Stimulated activated CD8-positive, alpha-beta memory T cell treated with anti-CD3 and anti-CD28 coated beads, Interleukin-15, amount 100 ng/mL, for 24 hours (primary cell): ENCODE data around the gene HS3ST3B1.

Source experiments
- DNase-seq: peaks from one replicate; pipeline ENCODE4 v3.0.0-alpha.2; 2020; ENCODE audit warnings: low read depth

HS3ST3B1 gene

GRCh38 chr17:14300575-14301278, at the start of gene HS3ST3B1:
Gene HS3ST3B1, plus strand, starts transcription at chr17:14301081. Its CDS starts 438 bp downstream, at chr17:14301519.
- peak; percentile 94 for DNase-seq

DNA sequence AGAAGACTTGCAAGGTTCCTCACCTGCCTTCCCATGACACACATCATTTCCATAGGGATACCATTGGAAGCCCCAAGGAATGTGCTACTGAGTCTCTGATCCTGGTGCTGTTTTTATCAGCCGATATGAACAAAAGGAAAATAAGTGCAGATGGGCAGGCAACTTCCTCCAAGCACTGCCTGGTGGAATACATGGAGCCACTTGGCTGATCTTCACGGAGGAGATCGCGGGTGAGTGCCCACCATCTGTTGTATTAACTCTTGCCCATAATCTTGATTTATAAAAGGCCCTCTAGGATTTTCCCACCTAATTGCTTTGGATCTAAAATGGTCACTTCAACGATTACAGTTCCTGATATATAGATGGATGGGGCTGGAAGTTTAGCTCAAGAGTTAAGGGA, 39.5 kb upstream of the HS3ST3B1 start:
- no peak for DNase-seq

- no peak for DNase-seq
Observed at GRCh38 chr17:14268264-14268663, 32.6 kb upstream of the HS3ST3B1 start.

- no peak for DNase-seq
Observed at GRCh38 chr17:14269473-14269872, 31.4 kb upstream of the HS3ST3B1 start.

DNA sequence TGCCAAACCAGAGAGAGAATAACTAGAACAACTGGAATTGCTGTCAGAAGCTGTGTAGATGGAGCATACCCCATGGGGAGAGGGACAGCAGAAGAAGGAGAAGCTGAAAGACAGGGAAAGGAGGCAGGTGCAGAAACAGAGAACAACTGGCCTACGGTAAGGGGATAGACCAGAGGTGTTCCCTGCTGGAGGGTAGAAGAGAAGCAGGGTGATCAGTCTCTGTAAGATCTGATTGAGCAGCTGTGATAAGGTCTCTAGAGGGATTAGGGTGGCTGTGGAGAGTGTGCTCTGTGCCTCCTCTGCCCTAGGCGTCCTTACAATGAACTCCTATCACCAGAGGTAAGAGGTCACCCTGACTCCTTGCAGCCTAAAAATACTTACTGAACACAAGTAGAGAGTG, 30.4 kb upstream of the HS3ST3B1 start:
- no peak for DNase-seq

- DNase-seq, result no peak
Observed at GRCh38 chr17:14276535-14277250, 24.2 kb upstream of the HS3ST3B1 start.

DNA sequence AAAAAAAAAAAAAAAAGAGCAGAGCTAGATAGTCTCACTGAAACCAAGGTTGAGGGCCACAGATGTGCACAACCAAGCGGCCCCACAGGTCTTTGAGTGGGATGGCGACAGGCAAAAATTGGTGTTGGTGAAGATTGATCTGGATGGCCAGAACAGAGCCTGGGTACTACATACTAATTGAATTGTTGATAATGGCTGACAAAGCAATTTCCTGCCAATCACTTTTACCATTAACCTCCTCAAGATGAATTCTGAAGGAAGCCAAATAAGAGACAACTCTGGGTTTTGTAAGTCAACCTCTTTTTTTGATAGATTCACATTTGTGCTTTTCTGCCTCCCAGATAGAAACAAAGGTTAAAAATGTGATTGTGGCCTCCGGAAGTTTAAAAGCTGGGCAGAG, 19.4 kb upstream of the HS3ST3B1 start:
- no peak for DNase-seq

GRCh38 chr17:14282726-14283125, 18.2 kb upstream of the HS3ST3B1 start:
- no peak for DNase-seq

DNA sequence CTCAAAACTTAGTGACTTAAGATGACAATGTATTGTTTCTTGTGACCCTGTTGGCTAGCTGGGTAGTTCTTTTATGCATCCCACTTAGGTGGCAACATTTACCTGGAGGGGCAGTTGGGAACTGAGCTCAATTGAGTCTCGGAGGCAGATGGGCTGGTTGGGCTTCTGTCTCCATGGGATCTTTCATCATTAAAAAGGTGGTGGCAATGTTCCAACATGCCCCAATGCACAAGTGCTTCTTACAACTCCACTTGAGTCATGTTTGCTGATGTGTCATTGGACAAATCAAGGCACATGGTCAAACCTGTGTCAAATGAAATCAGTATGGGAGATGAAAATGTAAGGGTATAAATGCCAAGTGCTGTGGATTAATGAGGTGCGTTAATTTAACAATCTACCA, 11.7 kb upstream of the HS3ST3B1 start:
- DNase-seq, result no peak

GRCh38 chr17:14294876-14295275, 6.0 kb upstream of the HS3ST3B1 start:
- no peak for DNase-seq

DNA sequence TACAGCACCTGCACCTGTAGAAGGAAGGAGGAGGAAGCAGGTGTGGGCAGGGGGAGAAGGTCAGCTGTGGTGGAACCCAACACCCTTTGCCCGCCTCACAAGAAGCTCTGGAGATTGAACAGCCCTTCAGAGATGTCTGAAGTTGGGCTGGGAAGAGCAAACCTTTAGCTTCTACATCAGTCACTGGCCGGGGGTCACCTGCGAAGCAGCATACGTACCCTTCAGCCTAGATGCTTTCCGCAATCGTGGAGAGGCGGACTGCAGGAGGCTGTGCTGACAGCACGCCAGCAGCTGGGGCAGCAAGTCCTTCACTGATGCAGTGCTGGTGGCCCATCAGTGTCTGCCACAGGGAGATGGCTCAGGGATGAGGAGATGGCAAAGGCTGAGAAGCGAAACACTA, 5.2 kb upstream of the HS3ST3B1 start:
- DNase-seq, result no peak

- no peak for DNase-seq
Observed at GRCh38 chr17:14296166-14296910, 4.5 kb upstream of the HS3ST3B1 start.

- no peak for DNase-seq
Observed at GRCh38 chr17:14297161-14297851, 3.6 kb upstream of the HS3ST3B1 start.

GRCh38 chr17:14298221-14298946, 2.5 kb upstream of the HS3ST3B1 start:
- DNase-seq, result no peak

GRCh38 chr17:14298947-14299279, 2.0 kb upstream of the HS3ST3B1 start:
- DNase-seq, result no peak

GRCh38 chr17:14299280-14300141, 1.4 kb upstream of the HS3ST3B1 start:
- no peak for DNase-seq

- DNase-seq, result no peak
Observed at GRCh38 chr17:14301279-14302090, 604 bp downstream of the HS3ST3B1 start.

DNA sequence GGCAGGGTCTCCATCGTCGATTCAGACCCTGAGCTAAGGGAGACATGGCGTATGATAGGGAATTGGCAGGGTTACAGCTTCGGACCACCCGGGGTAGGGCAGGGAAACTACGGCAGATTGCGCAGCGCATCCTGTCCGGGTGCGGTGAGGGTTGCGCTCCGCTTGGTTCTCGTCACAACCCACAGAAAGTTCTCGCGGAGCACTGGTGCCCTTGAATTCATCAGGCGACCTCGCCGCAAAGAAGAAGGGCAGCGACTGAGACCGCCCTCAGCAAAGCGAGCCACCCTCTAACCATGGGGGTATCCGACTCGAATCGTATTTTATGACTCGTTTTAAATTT, 1.2 kb downstream of the HS3ST3B1 start:
- DNase-seq, result peak; percentile 45

DNA sequence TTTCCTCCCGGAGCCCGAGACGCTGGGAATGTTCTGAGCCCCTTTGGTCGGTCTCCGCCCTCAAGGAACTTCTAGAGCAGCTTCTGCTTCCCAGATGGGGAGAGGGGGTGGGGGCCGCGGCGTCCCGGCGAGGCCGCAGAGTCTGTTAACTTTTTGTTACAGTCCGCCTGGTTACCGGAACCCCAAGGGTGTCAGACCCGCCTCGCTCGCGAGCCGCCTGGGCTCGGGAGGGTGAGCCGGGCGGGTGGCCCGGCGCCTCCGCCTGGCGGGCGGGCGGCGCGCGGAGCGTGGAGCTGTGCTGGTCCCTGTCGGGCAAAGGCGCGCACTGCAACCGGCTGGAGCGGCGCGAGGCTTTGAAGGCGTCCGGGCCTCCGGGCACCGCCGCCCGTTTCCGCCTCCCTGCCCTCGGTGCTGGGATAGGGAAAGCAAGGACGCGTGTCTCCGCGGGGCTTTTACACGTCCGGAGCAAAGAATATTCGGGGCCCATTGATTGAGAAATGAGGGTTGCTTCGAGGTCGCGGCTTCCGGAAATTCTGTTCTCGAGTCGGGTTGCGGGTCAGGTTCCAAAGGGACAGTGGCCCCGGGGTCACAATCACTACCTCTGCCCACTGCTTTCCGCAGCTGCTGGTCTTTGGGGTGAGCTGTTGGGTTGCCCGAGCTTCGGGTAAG, 1.7 kb downstream of the HS3ST3B1 start:
- peak; percentile 70 for DNase-seq
